GM12878 (cell line): Measurements from ENCODE around the gene HMCN1. TPM values are rescaled to one million over a fixed set of nuclear protein-coding genes. Genes with fewer than 3 reads are reported as not detected.

Experiments
- ATAC-seq: fragments of 200-7000 bp; cut with Tn5 transposase; 3 replicates; pipeline ENCODE4 v1.9.1; 2020; ENCODE audit warnings: mild to moderate bottlenecking, moderate library complexity
- BruUV-seq: library from RNA; stranded (reverse); fragments of 400-500 nt; replicated peaks from 2 replicates; lab custom pipeline; 2021; lab: Mats Ljungman, UMichigan
- CTCF ChIA-PET: fragments of 300-600 bp; sonication (Branson Sonifier 250); formaldehyde crosslinking; extraction: SDS; loops from one replicate; lab custom pipeline; 2021; ENCODE audit warnings: inconsistent platforms; lab: Yijun Ruan, JAX
- POLR2A ChIA-PET: fragments of 350-600 bp; formaldehyde crosslinking; extraction: SDS; loops from one replicate; lab custom pipeline; 2021; ENCODE audit warnings: inconsistent platforms; lab: Charles Lee
- RAD21 ChIA-PET: fragments of 300-600 bp; sonication (Branson Sonifier 250); formaldehyde crosslinking; loops from one replicate; lab custom pipeline; 2023; ENCODE audit warnings: antibody characterized with exemption; ENCODE audit not compliant: unreplicated experiment; lab: Charles Lee
- SMC1A ChIA-PET: fragments of 300-600 bp; sonication (Branson Sonifier 250); formaldehyde crosslinking; loops from one replicate; lab custom pipeline; 2023; ENCODE audit not compliant: unreplicated experiment, uncharacterized antibody; lab: Charles Lee
- DNase-seq: peaks from one replicate; pipeline ENCODE4 v3.0.0-alpha.2; 2011; ENCODE audit warnings: low read depth, low spot score
- FAIRE-seq: peaks from 3 replicates; lab custom pipeline; 2011; peaks lifted over from hg19 to GRCh38; lab: Jason Lieb, UNC
- H2AFZ ChIP-seq: 2 replicates; pipeline ENCODE4 v1.6.0; 2011; ENCODE audit warnings: low read depth, low read length, control low read depth; ENCODE audit not compliant: control insufficient read depth
- H3K27ac ChIP-seq: 2 replicates; pipeline ENCODE4 v1.5.1; 2011; ENCODE audit warnings: control low read depth; ENCODE audit not compliant: control insufficient read depth, insufficient read depth
- H3K27me3 ChIP-seq, 2 experiments: replicated peaks in 1 of 2; 2 replicates each; pipeline versions ENCODE4 v1.6.0 to v1.6.1; 2011; ENCODE audit warnings: low read length in 1 of 2; ENCODE audit not compliant: control insufficient read depth in 2 of 2, insufficient read depth in 2 of 2
- H3K36me3 ChIP-seq, 2 experiments: 2 replicates each; pipeline ENCODE4 v1.5.1; 2011; ENCODE audit warnings: low read length in 1 of 2; ENCODE audit not compliant: control insufficient read depth in 2 of 2, insufficient read depth in 2 of 2
- H3K4me1 ChIP-seq: 2 replicates; pipeline ENCODE4 v1.6.1; 2011; ENCODE audit warnings: mild to moderate bottlenecking, low read length, moderate library complexity, mixed read lengths; ENCODE audit not compliant: control insufficient read depth, insufficient read depth
- H3K4me2 ChIP-seq: 2 replicates; pipeline ENCODE4 v1.6.0; 2011; ENCODE audit warnings: control low read depth; ENCODE audit not compliant: control insufficient read depth, insufficient read depth
- H3K4me3 ChIP-seq: fragments of 200-600 bp; sonication (generic); 2 replicates; pipeline ENCODE4 v1.5.1; 2016
- H3K79me2 ChIP-seq: 2 replicates; pipeline ENCODE4 v1.6.0; 2011; ENCODE audit warnings: low read length; ENCODE audit not compliant: control insufficient read depth, insufficient read depth
- H3K9ac ChIP-seq: 2 replicates; pipeline ENCODE4 v1.8.0; 2011; ENCODE audit warnings: low read length, control low read depth, mixed read lengths; ENCODE audit not compliant: control insufficient read depth, insufficient read depth
- H3K9me3 ChIP-seq: replicated peaks from 3 replicates; pipeline ENCODE4 v1.5.1; 2011; ENCODE audit warnings: mild to moderate bottlenecking, low read length; ENCODE audit not compliant: control insufficient read depth, insufficient read depth
- H4K20me1 ChIP-seq: 2 replicates; pipeline ENCODE4 v1.6.0; 2011; ENCODE audit not compliant: control insufficient read depth, insufficient read depth
- IRF4 ChIP-seq: IDR thresholded peaks from 2 replicates; pipeline ENCODE4 v1.6.1; 2011; ENCODE audit warnings: low read depth, low read length
- JUND ChIP-seq: IDR thresholded peaks from 2 replicates; pipeline ENCODE4 v1.6.1; 2012; ENCODE audit warnings: low read depth, mild to moderate bottlenecking, low read length, improper control_type of control experiment, moderate library complexity
- KDM1A ChIP-seq: fragments of 200-600 bp; sonication (generic); IDR thresholded peaks from 2 replicates; pipeline ENCODE4 v1.6.1; 2016; ENCODE audit warnings: borderline replicate concordance
- whole genome bisulfite sequencing: methylation state at CpG from one replicate; pipeline ENCODE4 v1.1.6; 2016; ENCODE audit warnings: low lambda C conversion rate; ENCODE audit not compliant: insufficient replicate concordance, insufficient coverage; ENCODE audit errors: missing lambda C conversion rate; 5-methylcytosine and 5-hydroxymethylcytosine counted together
- in situ Hi-C: fragments of 300-500 bp; cut with MboI; formaldehyde crosslinking; loops from 9 replicates; pipeline ENCODE4 v1.14.3; 2018; ENCODE audit warnings: mixed read lengths
- intact Hi-C: fragments of 100-400 bp; cut with micrococcal nuclease; formaldehyde crosslinking; loops from one replicate; pipeline ENCODE4 v1.14.2; 2022; ENCODE audit not compliant: unreplicated experiment
- polyA plus RNA-seq, 11 experiments: library from polyadenylated mRNA; depleted of rRNA in 4 of 11; unstranded in 6 of 11; stranded (reverse) in 5 of 11; fragments of >200 nt; fragmentation: Nextera tagmentation in 4 of 11; fragmentation: Illumina TruSeq in 1 of 11; extraction: Ambion mirVana in 4 of 11; extraction: Trizol in 1 of 11; gene quantifications; 1 replicate in 1 of 11; 2 replicates in 10 of 11; pipeline versions ENCODE4 v1.2.1 to v1.2.3, GENCODE V29; 2011 to 2016; ENCODE audit warnings: inconsistent platforms in 2 of 11, missing spikeins in 2 of 11, low read depth in 1 of 11
- total RNA-seq, 4 experiments: library from RNA; depleted of rRNA in 3 of 4; stranded (reverse); fragments of >200 nt in 3 of 4; fragmentation: Illumina TruSeq in 1 of 4; extraction: Trizol in 1 of 4; gene quantifications; 2 replicates each; pipeline versions ENCODE4 v1.2.1 to v1.2.3, GENCODE V29; 2013 to 2021
- TF ChIP-seq, protein P1 (sequence below): fragments of 450-650 bp; IDR thresholded peaks from 2 replicates; pipeline ENCODE4 v1.6.1; 2018; ENCODE audit warnings: borderline replicate concordance, mild to moderate bottlenecking; ENCODE audit not compliant: partially characterized antibody

HMCN1 gene
- total and polyA plus RNA-seq, 10 of the 15 experiments (the other 5 are each of a cell fraction or from before 2014, with no cell fraction given): under 0.01 to 0.07 TPM; not detected in 8

- DNase-seq: no peak
- no peak for TF ChIP-seq IRF4
- TF ChIP-seq KDM1A: no peak
- no peak for TF ChIP-seq JUND
- TF ChIP-seq, all 136 proteins: peak for 0
Measured at GRCh38 chr1:186213225-186213607, 479.0 kb downstream of the HMCN1 start.

GRCh38 chr1:186214791-186215190 lies 480.6 kb downstream of the HMCN1 start:
- intact Hi-C loops (no loop called here), in situ Hi-C loops (loop anchor here (5.0 kb wide), 1 partner anchor 402 kb away; no protein-coding TSS in a partner anchor)
- no peak for FAIRE-seq
- Histone ChIP-seq H3K9ac (no peak overlapping the region), H3K9me3 (no peaks in the 10 kb centered on the region), H4K20me1 (no peaks in the 10 kb centered on the region), H3K4me1 (no peaks in the 10 kb centered on the region), H2AFZ (no peak overlapping the region), H3K36me3 (no peaks in the 10 kb centered on the region), H3K27ac (no peak overlapping the region), H3K4me2 (no peak overlapping the region), H3K4me3 (no peak overlapping the region), H3K79me2 (no peaks in the 10 kb centered on the region), H3K27me3 (no peaks in the 10 kb centered on the region)
- ChIA-PET SMC1A (interaction anchor here (1.0 to 1.8 kb wide), 3 partner anchors 13 to 494 kb away, joined by 3 read pairs; no protein-coding TSS in a partner anchor), CTCF (interaction anchor here (1.3 to 4.0 kb wide), 4 partner anchors 11 to 494 kb away, joined by 4 to 30 read pairs (median 8); no protein-coding TSS in a partner anchor), RAD21 (interaction anchor here (0.7 to 0.9 kb wide), 2 partner anchors 166 to 494 kb away, joined by 3 read pairs; no protein-coding TSS in a partner anchor), POLR2A (no interaction called here)
- no peak for ATAC-seq
- WGBS: 0% methylated on average over 1 of the region's 1 CpG
- no peak for DNase-seq
- no TSS peak for BruUV-seq
- TF ChIP-seq, protein P1, sequence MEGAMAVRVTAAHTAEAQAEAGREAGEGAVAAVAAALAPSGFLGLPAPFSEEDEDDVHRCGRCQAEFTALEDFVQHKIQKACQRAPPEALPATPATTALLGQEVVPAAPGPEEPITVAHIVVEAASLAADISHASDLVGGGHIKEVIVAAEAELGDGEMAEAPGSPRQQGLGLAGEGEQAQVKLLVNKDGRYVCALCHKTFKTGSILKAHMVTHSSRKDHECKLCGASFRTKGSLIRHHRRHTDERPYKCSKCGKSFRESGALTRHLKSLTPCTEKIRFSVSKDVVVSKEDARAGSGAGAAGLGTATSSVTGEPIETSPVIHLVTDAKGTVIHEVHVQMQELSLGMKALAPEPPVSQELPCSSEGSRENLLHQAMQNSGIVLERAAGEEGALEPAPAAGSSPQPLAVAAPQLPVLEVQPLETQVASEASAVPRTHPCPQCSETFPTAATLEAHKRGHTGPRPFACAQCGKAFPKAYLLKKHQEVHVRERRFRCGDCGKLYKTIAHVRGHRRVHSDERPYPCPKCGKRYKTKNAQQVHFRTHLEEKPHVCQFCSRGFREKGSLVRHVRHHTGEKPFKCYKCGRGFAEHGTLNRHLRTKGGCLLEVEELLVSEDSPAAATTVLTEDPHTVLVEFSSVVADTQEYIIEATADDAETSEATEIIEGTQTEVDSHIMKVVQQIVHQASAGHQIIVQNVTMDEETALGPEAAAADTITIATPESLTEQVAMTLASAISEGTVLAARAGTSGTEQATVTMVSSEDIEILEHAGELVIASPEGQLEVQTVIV: no peak

More at GRCh38 chr1:186213225-186213607, 479.0 kb downstream of the HMCN1 start:
- no peak overlapping the region for H3K4me2 ChIP-seq
- ATAC-seq: no peak
- no peaks in the 10 kb centered on the region for H4K20me1 ChIP-seq
- ChIA-PET POLR2A (no interaction called here), SMC1A (interaction anchor here (1.1 kb wide), 1 partner anchor 493 kb away, joined by 4 read pairs; no protein-coding TSS in a partner anchor), CTCF (interaction anchor here (1.3 to 4.0 kb wide), 2 partner anchors 23 to 58 kb away, joined by 4 to 30 read pairs; no protein-coding TSS in a partner anchor), RAD21 (interaction anchor here (1.4 kb wide), 1 partner anchor 58 kb away, joined by 6 read pairs; no protein-coding TSS in a partner anchor)
- H3K79me2 ChIP-seq: no peaks in the 10 kb centered on the region
- 15% methylated on average over 2 of the region's 2 CpGs for WGBS
- no TSS peak for BruUV-seq
- no peaks in the 10 kb centered on the region for H3K36me3 ChIP-seq
- no peaks in the 10 kb centered on the region for H3K27me3 ChIP-seq
- no peak for FAIRE-seq
- intact Hi-C loops: no loop called here
- no peaks in the 10 kb centered on the region for H3K4me1 ChIP-seq
- H3K9ac ChIP-seq: no peak overlapping the region
- no peak overlapping the region for H3K4me3 ChIP-seq
- H3K9me3 ChIP-seq: no peaks in the 10 kb centered on the region
- H3K27ac ChIP-seq: no peak overlapping the region
- in situ Hi-C loops: loop anchor here (5.0 kb wide), 1 partner anchor 401 kb away; no protein-coding TSS in a partner anchor
- H2AFZ ChIP-seq: no peak overlapping the region
